HG03460 (cell line): ENCODE results near the gene RIPOR3.
"Not testable (repeated sequence)": the region's sequence is repeated elsewhere in the genome, so short reads cannot be mapped to it uniquely, and the experiment has no call there.

ENCODE experiments used
- ATAC-seq: cut with Tn5 transposase; IDR thresholded peaks from one replicate; pipeline ENCODE4 v1.9.1; 2021; ENCODE audit not compliant: unreplicated experiment

RIPOR3 gene

DNA sequence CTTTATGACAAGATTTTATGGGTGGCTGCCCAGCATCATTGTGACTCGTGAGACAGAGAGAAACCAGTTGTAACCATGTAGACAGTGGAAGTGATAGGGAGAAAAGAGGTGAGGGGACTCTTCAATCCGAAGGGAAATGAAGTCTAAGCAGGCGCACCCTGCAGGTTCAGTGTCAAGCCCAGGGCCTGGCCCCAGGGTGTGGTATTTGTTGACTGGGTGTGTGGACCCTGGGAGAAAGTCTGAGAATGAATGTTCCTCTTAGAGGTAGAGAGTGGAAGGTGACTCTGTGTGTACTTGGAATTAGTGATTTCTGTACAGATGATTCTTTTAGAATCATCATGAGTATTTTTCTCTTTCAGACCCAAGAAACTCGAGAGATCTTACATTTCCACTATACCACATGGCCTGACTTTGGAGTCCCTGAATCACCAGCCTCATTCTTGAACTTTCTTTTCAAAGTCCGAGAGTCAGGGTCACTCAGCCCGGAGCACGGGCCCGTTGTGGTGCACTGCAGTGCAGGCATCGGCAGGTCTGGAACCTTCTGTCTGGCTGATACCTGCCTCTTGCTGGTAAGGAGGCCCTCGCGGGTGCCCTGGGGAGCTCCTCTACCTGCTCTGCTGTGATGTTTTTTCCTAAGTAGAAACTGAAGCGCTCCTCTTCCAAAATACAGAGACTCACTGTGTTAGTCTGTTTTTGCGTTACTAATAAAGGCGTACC is 113.1 kb downstream of the RIPOR3 start:
- ATAC-seq: no peak

DNA sequence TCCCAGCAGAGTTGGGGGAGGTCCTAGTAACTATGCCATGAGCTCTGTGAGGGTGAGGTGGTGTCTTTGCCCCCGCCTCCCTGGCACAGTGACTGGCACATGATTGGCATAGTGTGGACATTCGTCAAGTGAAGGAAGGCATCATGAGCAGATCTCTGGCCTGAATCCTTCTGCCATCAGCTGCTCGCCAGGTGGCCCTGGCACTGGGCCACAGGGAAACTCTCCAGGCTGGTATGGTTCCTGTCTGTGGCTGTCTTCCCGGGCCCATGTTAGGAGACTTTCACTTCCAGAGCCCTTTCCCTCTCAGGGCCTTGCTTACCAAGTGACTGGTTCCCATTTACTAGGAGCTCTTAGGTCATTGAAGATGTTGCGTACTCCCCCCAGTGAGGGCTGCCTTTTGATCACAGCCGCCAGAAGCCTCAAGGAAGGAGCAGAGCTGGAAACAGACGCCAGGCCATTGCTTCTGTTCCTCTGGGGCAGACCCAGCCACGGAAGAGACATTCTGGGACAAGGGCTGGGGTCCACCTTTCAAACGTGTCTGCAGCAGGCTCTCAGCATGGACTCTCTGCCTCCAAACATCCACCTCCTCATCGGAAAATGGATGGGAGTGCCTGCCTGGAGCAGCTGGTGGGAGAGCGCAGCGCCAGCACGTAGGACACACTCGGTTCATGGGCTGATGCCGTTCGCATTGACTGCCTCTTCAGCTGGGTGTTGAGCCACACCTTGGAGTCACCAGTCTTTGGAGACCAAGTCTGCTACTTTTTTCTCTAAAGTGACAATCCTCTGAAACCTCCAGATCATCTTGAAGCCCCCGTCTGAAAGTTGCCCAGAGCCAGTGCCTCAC is 113.9 kb downstream of the RIPOR3 start:
- no peak for ATAC-seq

DNA sequence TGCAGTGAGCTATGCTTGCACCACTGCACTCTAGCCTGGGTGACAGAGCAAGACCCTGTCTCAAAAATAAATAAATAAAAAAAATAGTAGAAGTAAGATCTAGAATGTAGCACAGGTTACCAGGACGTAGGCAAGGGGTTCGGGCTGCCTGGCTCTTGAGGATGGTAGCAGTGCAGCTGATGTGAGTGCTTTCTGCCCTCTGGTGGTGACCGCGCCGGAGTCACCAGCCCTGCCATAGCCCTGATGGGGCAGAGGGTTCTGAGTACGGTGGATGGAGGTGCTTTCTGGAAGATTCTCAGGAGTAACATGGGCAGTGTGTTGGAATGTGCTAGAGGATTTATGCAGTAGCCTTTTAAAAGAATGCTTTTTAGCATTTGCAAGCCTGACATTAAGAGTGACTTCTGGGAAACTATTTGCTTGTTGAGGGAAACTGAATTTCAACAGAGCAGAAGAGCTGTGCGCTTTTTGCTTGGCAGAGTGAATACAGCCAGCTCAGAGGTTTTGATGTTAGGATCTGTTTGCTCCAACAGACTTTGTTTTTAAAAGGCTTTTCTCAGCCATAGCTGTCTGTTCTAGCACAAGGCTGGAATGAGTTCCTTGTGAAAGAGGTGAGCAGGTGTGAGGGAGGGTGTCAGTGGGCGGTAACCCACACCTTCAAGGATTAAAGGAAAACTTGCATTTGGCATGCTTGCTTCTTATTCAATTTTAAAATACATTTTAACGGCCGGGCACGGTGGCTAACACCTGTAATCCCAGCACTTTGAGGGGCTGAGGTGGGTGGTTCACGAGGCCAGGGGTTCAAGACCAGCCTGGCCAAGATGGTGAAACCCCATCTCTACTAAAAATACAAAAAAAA is 115.2 kb downstream of the RIPOR3 start:
- ATAC-seq: no peak

DNA sequence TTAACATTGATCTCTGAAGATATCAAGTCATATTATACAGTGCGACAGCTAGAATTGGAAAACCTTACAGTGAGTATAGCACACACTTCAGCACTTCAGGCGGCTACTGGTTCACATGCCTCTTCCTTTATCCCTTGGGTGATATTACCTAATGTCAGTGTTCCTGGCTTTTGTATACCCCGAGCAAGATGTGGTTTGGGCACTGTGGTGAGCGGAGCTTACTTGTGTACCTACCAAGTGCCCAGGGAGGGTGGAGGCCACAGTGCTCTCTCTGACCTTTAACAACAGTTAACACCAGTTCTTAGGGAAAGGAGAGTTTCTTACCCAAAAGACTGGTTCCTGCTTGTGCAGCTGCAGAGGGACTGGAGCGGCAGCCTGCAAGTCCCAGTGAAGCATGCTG is 116.8 kb downstream of the RIPOR3 start:
- ATAC-seq: no peak

DNA sequence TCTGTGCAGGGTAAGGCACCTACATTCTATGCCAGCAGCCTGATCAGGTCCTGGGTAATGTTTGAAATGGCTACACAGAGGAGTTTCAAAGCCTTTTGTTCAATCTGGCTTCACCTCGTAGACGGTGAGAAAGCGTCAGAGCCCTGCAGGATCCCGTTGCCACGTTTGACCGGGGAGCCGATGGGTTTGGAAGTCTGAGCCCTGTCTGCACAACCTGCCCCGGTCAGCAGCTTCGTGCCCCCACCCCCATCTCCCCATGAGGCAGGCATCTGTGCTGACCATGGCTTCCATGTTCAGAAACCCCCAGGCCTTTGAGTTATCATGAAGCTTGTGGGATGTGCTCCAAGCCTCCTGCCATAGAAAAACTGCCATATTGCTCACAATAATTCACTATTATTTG is 117.2 kb downstream of the RIPOR3 start:
- no peak for ATAC-seq

DNA sequence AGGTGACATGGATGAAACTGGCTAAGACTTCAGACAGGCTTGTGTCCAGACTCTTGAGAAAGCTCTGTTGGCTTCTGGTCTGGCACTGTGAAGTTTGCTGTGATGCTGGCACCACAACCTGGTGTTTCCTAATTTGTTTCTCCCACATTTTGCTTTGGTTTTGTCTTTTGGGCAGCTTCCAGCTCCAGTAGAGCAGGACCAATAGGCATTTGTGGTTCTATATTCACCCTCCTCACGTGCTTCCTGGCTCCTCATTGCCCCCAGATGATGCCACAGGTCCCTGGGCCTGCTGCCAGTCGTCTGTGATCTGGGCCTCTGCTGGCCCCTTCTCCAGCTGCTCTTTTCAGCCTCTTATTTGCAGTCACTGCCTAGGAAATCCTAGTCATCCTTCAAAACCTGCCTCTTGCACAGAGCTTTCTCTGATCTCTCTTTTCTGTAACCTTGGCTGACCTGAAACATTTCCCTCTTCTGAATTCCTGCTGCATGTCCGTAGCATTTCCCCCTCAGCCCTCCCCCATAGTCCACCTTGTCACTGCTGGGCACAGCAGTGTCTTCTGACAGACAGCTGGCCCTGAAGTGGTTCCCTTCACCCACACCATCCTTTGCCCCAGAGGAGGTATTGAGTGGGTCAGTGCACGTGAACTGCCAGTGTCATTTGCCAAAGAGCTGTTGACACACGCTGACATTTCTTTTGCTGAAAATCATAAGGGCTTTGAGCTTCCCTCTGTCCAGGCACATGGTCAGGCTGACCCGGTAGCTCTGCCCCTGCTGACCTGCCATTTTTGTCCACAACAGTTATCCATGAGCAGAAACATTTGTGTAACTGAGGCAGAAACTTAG is 118.2 kb downstream of the RIPOR3 start:
- no peak for ATAC-seq

DNA sequence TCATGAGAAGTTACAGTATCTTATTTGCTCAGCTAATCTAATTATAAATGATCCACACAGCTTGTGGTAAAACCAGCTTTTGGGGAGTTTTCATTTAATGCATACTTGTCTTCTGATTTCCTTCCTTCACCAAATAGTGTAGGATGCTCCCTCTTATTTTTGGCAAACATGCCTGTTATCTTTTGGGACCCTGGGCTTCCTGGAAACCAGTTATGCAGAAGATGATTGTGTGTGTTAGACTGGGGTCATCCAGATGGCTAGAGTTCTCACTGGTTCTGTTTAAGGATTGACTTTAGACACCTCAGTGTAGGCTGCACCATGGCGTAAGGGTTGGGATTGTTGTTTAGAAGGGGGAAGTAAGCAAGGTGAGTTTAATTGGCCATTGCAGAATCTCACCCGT is 119.9 kb downstream of the RIPOR3 start:
- ATAC-seq: no peak

DNA sequence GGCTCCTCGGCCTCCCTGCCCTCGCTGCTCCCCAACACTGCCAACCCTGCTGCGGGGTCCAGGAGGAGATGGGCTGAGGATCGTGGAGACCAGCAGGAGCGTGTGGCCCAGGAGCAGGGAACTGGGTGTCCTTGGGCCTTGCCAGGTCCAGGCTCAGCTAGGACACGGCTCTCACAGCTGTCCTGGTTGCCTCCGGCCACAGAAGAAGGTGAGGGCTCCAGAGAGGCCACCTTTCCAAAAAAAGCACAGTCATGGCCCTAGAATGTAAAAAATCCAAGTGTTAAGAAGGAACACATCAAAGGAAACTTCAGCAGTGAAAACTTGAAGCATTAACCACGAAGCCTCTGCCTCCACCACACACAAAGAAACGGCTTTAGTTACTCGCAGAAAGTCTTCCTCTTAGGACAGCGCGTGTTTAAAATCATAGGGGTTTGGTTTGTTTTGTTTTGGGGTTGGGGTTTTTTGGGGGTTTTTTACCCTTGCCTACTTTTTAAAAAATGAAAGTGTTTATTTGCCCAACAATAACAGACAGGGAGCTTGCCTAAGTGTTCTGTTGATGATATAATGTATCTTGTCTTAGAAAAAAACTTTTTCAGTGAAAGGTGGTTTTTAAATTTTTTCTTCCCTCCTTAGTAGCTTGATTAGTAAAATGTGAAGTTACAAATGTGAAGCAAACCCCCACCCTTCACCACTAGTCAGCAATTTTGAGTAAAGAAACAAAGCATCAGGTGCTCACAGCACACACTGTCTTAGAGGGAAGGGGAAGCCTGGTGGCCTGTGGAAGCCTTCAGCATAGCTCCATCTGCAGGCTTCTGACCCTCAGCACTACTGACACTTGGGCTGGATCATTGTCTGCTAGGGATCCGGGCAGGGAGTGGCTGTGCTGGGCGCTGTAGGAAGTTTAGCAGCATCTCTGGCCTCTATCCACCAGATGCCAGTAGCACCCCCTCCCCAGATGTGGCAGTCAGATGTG is 121.2 kb downstream of the RIPOR3 start:
- ATAC-seq: peak; percentile 58

DNA sequence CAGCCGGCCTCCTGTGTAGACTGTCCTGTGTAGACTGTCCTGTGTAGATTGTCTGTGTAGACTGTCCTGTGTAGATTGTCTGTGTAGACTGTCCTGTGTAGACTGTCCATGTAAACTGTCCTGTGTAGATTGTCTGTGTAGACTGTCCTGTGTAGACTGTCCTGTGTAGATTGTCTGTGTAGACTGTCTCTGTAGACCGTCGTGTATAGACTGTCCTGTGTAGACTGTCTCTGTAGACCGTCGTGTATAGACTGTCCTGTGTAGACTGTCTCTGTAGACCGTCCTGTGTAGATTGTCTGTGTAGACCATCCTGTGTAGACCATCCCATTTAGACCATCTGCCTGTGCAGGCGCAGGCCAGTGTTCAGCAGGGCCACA is 121.9 kb downstream of the RIPOR3 start:
- ATAC-seq: not testable (repeated sequence)

DNA sequence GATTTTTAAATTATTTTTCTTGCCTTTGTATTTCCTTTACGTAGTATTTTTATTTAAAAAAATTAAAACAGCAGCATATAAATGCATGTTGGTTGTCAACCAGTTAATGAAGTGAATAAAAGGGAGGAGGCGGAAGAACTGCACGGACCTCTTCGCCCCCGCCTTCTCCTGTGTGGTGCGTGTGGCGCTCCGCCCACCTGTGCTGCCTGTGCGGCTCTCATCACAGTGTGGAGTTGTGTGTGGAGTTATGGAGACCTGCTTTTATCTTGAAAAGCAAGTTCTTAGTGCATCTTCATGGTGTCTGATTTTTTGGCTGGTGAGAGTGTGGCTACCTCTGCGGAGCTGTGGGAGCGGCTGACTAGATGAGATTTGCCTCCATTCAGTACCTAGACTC is 122.8 kb downstream of the RIPOR3 start:
- ATAC-seq: no peak

DNA sequence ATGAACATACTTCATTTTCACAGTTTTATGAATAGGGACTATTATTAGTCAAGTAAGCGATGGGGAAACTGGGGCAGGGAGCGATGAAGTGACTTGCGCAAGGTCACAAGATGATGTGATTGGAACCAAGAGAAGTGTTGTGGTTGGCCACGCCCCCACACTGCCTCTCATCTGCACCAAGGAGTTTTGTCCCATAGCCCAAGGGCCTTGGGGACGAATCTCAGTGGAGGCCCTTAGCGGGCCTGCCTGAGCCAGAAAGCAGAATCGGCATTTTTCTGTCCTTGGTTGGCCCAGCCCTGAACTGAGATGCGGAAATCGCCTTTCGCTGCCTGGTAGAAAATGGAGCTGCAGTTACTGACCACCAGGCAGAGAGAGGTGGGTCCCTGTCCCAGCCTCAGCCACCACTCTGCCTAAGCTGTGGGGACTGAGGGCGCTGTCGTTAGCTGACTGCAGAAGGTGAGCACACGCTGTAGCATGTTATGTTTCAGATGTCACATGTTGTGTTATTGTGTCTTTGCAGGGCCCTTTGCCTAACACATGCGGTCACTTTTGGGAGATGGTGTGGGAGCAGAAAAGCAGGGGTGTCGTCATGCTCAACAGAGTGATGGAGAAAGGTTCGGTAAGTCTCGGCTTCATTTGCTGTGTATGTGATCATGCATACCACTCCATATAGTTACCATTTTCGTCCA is 123.3 kb downstream of the RIPOR3 start:
- no peak for ATAC-seq

DNA sequence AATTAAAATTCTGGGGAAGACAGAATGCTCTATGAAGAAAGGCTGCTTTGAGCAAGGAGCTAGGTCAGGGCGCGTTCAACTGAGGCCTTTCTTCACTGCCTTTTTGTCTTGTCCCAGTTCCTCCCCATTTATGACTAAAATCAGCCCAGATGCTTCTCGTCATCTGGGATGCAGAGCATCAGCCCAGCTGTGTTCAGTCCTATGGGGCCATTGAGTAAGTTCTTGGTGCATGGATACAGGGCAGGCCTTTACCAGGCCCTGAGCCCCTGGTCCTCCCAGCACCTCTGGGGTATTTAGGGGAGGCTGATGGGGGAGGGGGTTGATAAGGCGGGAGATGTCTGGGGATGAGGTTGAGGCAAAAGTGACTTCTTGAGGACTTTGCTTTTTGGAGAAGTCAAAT is 125.5 kb downstream of the RIPOR3 start:
- ATAC-seq: no peak

DNA sequence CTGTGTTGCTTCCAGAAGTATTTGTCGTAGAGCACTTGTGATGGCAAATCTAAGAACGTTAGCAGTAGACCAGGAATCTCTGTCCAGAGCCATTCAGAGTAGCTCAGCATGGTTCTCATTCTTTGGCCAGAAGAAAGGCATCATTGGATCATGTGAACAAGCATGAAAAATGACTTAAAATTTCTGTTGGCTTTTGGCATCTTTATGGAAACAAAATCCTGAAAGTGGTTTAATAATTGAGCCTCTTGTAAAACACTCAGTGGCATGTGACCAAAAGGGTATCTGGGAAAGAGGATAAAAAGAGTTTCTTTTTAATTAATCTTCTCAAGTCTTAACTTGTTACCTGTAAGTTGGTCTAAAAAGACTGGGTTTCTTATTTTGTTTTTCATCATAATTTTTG is 126.0 kb downstream of the RIPOR3 start:
- no peak for ATAC-seq

DNA sequence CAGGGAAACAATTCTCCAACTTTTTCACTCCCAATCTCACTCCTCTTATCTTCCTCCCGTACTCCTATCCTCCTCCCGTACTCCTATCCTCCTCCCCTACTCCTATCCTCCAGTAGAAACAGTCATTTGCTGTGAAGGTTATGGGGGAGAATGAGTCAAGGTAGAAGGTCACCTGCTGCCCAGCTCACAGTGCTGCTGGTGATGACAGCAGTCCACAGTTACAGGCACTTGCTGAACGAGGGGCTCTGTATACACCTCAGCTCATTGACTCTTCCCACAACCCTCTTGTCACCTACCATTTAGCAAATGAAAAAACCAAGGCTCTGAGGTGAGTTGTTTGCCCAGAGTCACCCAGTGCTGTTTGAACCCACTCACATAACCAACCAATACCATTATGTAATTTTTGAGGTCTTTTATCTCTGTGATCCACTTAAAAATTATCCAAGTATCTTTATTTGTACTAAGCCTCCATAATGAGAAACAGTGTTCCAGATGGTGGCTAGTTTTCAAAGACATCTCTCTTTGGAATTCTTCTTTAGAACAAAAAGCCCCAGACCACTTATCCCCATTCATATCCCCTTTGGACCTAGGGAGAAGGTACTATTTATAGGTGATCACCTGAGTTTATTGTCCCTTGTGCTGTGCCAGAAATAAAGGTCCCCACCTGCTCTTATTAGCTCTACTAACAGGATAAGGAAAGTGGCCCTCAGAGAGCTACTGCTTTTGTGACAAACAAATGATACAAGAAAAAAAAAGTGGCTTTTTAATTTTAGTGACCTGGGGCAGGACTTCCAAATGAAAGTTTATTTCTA is 128.0 kb downstream of the RIPOR3 start:
- ATAC-seq: no peak

DNA sequence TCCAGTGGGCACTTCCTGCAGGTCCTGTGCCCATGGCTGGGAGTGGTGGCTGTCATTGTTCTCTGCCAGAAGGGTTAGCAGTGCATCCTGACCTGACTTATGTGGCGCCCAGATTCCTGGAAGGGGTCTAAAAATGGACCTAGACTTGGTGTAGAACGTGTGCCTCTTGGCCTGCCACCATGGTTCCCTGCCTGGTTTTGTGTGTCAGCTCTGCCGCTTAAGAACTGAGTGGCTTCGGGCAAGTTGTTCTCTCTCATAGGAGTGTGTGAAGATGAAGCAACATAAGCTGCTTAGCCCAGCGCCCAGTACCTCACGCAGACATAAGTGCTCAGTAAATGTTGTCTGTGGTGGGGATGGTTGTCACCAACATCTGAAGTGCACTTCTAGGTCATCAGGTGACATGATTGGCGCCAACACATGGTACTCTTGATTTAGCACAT is 129.1 kb downstream of the RIPOR3 start:
- ATAC-seq: no peak

DNA sequence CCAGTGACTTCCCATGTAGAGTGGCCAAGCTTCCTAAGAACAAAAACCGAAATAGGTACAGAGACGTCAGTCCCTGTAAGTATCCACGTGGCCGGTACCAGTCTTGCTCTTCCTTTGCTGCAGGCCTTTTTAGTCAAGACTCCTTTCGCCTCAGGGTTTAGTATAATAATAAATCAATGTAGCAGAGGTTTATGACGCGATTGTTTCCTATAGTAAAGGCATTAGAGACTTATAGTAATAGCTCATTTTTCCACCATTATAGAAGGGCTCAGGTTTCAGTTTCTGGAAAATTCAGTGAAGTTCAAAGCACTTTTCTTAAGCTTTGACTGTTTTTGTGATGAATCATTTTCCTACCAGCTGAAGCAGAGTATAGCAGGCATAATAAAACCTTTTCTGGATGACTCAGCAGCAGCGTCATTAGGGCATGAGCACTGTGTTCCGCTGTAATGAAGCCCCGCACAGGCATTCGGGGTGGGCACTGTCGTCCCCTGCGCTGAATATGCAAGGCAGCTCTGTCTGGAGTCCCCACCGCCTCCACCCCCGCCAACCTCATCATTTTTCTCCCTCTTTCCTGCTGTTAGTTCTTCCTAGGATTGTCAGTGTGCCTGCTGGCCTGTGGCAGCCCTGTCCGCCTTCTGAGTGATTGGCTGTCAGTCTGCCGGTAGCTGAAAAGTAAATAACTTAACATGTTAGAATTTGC is 129.8 kb downstream of the RIPOR3 start:
- ATAC-seq: no peak

DNA sequence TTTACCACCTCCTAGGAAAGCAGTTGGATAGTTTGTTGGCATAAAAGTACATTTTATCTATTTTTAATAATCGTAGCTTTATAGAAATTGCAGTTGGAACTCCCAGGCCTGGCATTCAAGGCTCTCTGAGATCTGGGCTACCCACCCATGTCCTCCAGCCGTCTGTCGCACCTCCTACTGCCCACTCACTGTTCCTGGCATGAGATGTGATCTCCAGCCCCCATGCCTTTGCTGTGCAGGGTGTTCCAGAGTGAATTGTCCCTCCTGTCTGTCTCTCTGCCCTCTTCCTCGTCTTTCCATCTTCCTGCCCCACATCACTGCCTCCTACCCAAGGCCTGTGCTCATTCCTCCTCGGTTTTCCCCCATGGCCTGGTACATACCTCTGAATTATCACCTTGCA is 130.5 kb downstream of the RIPOR3 start:
- ATAC-seq: no peak
